Muscle of back (tissue), 11 donors: ENCODE data around the gene TMEM161B. TPM values are rescaled to one million over a fixed set of nuclear protein-coding genes. Genes with fewer than 3 reads are reported as not detected.
"Not testable (repeated sequence)": the region's sequence is repeated elsewhere in the genome, so short reads cannot be mapped to it uniquely, and the experiment has no call there.

ENCODE experiments used
- DNase-seq, 3 donors: peaks; one replicate each; pipeline versions ENCODE4 v3.0.0 to v3.0.0-alpha.2; 2013
- polyA plus RNA-seq, 10 donors: library from polyadenylated mRNA; unstranded; fragments of 120-200 nt; gene quantifications; one replicate each; pipeline ENCODE4 v1.2.1, GENCODE V29; 2013; ENCODE audit not compliant: insufficient read length in 10 of 10

The TMEM161B gene
- polyA plus RNA-seq, 10 donors, result 9.4 to 16.2 (median 12.4) TPM

GRCh38 chr5:88189484-88189883 is 79.2 kb downstream of the TMEM161B start:
- DNase-seq, result not testable (repeated sequence)

DNA sequence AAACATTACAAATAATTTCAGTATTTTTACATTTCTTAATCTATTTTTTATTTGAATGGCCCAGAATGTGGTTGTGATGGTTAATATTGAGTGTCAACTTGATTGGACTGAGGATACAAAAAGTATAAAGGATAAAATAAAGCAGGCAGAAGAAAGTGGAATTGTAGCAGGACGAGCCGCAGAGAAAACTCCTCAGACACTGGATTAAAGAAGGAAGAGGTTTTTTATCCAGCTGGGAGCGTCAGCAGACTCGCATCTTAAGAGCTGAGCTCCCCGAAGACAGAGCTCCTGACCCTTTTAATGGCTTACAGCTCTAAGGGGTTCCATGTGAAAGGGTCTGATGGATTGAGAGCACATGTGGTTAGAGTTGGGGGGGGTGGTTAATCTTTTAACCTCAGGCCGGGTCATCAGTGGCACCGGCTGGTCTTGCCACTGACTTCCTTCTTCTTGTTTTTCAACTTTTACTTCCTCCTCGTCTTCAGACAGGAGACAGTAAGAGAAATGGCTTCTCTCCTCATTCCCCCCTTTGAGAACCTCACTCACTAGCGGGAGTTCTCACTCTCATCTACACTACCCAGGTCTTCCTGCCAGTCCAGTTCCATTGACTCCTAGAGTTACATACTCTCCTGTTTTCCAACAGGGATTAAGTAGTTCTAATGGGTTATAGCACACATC is 80.0 kb downstream of the TMEM161B start:
- DNase-seq, result no peak

GRCh38 chr5:88183255-88183654 is 85.4 kb downstream of the TMEM161B start:
- DNase-seq, result no peak

DNA sequence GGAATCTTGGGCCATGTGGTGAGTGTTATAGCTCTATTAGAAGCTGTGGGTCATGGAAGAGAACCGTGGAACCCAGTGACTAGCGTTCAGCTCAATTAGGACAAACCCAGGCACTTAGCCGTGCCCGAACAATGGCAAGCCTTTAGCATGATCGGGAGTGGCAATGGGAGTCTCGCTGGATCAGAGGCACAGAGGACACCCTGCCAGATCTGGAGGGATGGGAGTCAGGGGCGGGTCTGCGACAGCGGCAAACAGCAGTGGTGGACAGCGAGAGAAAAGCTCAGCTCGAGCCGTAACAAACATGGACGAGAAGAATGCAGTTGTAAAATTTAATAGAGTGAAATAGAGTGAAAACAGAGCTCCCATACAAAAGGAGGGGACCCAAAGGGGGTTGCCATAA is 91.2 kb downstream of the TMEM161B start:
- not testable (repeated sequence) for DNase-seq

GRCh38 chr5:88172847-88173758 is 95.5 kb downstream of the TMEM161B start:
- DNase-seq, result no peak

DNA sequence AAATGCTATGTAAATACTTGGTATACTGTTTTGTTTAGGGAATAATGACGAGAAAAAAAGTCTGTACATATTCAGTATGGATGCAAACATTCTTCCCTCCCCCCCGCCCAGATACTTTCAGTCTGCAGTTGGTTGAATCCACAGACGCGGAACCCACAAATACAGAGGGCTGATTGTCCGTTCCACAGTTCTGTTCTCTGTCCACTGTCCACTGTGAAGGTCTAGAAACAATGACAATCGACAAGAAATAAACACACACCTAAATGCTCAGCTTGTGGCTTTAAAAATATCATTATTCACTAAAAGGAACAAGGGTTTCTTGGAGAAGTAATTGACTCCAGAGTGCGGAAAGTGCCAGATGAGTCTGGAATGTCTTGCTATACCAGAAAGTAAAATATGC is 109.1 kb downstream of the TMEM161B start:
- DNase-seq, result no peak

DNA sequence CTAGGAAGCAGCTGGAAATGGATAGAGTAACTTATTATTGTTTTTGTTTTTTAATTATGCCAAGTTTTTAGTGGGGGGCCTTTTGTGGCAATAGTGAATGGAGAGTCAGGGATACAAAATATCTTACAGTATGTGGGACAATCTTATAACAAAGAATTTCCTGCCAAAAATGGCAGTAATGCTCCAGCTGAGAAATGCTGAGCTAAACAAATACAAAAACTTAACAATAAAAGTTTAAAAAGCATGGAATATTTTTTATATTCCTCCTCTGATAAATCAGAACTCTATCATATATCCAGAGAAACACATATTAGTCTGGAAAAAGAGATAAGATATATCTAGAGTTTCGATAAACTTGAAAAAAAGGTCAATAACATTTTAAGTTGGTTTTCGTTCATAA is 110.6 kb downstream of the TMEM161B start:
- no peak for DNase-seq

GRCh38 chr5:88154891-88155290 is 113.8 kb downstream of the TMEM161B start:
- no peak for DNase-seq

GRCh38 chr5:88150747-88151146 is 117.9 kb downstream of the TMEM161B start:
- no peak for DNase-seq

DNA sequence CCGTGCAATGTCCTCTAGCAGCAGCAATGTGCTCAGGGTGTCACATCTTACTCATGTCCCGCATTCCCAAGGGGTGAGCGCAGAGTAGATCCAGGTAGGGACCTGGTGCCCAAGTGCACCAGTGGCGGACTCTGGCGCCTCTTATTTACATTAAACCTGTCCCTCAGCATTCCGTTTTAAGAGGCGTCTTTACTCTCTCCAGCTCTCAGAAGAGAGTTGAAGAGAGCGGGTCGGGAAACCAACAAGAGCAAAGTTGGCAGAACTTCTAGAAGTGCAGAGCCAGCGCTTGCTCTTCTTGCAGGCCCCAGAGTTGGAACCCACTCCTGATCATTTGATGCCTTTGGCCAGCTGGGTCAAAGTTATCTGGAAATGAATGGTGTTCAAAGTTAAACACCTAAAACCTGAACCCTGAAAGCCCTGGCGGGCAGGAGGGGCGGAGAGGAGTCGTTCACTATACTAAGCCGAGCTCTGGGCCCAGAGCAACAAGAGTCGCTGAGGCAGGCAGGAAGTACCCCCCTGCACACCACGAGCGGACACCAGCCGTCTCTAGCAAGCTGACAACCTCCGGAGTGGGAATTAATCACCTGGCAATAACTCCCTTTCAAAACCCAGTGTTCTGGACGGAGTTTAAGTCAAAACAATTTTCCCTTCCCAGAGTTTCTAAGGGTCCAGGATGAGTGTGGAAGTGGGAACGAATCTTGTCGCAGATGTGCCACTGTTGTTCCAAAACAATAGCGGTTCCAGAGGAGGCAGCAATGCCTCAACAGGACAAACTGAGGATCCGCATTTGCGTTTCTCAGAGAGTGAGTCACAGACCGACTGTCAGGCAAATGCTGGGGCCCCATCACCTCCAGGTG is 122.8 kb downstream of the TMEM161B start:
- peak in 1 of 3 donors; percentile 19 for DNase-seq

GRCh38 chr5:88145221-88145610 is 123.4 kb downstream of the TMEM161B start:
- DNase-seq, result no peak
